ENCODE measurements around the gene TMEM117. TPM values are rescaled to one million over a fixed set of nuclear protein-coding genes. Genes with fewer than 3 reads are reported as not detected.

The TMEM117 gene
- total RNA-seq, 4 donors from 2014 or later, result 15.8 to 42.2 (median 24.0) TPM

DNA sequence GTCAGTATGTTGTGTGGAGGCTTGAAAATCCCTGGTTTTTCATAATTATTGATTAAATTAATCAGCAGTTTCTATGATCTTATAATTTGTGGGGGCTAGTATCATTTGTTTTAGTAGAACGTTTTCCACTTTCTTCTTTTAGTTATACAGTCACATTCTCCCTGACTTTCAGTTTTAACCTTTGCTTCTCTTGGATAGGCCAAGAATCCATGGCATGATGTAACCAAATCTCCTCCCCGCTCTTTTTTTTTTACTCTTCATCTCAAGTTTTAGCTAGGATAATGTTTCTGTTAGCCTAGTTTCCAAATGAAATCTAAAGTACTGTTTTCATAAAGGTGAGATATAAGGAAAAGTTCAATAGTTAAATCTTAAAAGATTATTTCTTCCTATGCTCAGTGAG lies 106.5 kb downstream of the TMEM117 start:
- Histone ChIP-seq H3K4me1 (no peaks in the 10 kb centered on the region), H3K36me3 (peaks cover 0 to 15% (median 0%) of the 10 kb centered on the region in 3 donors), H3K27ac (no peak overlapping the region), H3K9me3 (no peaks in the 10 kb centered on the region), H3K4me3 (no peak overlapping the region), H3K27me3 (no peaks in the 10 kb centered on the region)
- no peak for DNase-seq
- TF ChIP-seq POLR2A (IDR thresholded peaks at IDR 0.05), result no peak
- TF ChIP-seq, protein P1, sequence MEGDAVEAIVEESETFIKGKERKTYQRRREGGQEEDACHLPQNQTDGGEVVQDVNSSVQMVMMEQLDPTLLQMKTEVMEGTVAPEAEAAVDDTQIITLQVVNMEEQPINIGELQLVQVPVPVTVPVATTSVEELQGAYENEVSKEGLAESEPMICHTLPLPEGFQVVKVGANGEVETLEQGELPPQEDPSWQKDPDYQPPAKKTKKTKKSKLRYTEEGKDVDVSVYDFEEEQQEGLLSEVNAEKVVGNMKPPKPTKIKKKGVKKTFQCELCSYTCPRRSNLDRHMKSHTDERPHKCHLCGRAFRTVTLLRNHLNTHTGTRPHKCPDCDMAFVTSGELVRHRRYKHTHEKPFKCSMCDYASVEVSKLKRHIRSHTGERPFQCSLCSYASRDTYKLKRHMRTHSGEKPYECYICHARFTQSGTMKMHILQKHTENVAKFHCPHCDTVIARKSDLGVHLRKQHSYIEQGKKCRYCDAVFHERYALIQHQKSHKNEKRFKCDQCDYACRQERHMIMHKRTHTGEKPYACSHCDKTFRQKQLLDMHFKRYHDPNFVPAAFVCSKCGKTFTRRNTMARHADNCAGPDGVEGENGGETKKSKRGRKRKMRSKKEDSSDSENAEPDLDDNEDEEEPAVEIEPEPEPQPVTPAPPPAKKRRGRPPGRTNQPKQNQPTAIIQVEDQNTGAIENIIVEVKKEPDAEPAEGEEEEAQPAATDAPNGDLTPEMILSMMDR (IDR thresholded peaks at IDR 0.05), result no peak
- intact Hi-C loops (cut with DNase I), result no loop called here
- WGBS, 2 donors, result 65 to 76% methylated on average over 2 of the region's 2 CpGs

DNA sequence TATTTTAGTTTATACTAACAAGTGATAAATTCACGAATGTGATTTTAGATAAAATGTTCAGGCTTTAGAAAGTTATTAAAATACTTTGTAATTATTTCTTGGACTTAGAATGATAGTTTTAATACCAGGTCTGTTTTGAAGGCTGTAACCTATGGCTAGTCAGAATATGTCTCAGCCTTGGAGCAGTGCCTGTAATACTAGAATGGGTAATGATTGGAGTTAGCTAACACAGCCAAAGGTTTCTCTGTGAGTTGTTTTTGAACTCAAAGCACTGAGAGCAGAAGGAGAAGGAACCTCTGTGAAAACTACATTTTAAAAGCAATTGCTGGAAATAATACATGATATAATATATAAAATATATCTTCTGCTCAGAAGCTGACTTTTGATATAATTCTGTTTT lies 110.1 kb downstream of the TMEM117 start:
- TF ChIP-seq POLR2A (IDR thresholded peaks at IDR 0.05), result no peak
- TF ChIP-seq, protein P1 (IDR thresholded peaks at IDR 0.05), result no peak
- no peaks in the 10 kb centered on the region for H3K9me3 ChIP-seq
- intact Hi-C loops (cut with DNase I), result no loop called here
- H3K4me3 ChIP-seq, result no peak overlapping the region
- H3K27ac ChIP-seq, result no peak overlapping the region
- 76 to 89% methylated on average over 1 of the region's 1 CpG for whole genome bisulfite sequencing, 2 donors
- no peaks in the 10 kb centered on the region for H3K27me3 ChIP-seq
- no peak for DNase-seq
- H3K36me3 ChIP-seq, result peaks cover 0 to 37% (median 0%) of the 10 kb centered on the region in 3 donors
- no peaks in the 10 kb centered on the region for H3K4me1 ChIP-seq

DNA sequence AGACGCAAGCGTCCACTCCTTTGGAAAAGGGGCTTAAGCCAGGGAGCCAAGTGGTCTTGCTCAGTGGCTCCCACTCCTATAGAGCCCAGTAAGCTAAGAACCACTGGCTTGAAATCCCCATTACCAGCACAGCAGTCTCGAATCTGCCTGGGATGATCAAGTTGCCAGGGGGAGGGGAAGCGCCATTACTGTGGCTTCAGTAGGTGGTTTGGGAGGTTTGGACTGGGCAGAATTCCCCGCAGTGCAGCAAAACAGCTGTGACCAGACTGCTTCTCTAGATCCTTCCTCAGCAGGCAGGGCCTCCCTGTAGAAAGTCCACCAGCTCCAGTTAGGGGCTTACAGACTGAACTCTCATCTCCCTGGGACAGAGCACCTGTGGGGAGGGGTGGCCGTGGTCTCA lies 115.4 kb downstream of the TMEM117 start:
- intact Hi-C loops (cut with DNase I), result no loop called here
- WGBS, 2 donors, result 100% methylated on average over 3 of the region's 6 CpGs; no CpG with 5 or more reads in 1 of the 2 donors
- no peak for TF ChIP-seq POLR2A (IDR thresholded peaks at IDR 0.05)
- TF ChIP-seq, protein P1 (IDR thresholded peaks at IDR 0.05), result no peak

DNA sequence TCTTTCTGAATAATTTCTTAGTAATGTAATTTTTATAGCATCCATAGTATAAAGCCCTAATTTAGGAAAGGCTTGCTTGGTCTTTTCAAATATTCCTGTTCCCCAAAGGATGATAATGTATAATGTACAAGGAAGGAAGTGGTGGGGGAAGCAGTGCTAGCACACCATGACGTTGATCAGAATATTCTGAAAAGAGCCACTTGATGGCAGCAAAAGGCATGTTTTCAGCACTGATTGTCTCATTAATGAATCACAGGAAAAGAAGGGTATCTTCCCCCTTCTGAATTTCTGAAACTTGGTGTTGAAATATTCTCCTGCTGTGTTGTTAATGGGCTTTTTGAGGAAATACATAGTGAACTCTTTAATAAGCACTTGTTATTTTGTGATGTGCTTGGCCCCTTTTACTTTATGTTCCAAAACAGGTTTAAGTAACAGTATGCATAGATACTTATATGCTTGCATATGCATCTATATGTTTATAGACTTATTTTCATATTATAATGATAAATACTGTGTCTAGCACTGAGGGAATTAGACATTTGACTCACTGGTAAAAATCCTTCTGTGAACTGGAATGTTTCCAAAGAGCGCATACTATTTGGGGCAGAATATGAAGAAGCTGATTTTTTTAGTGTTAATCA lies 122.0 kb downstream of the TMEM117 start:
- Histone ChIP-seq H3K36me3 (no peaks in the 10 kb centered on the region), H3K27ac (no peak overlapping the region), H3K4me3 (no peak overlapping the region), H3K27me3 (no peaks in the 10 kb centered on the region), H3K4me1 (no peaks in the 10 kb centered on the region), H3K9me3 (no peaks in the 10 kb centered on the region)
- intact Hi-C loops (cut with DNase I), result no loop called here
- no peak for DNase-seq
- WGBS, 2 donors, result 44 to 46% methylated on average over 2 of the region's 2 CpGs
- TF ChIP-seq POLR2A (IDR thresholded peaks at IDR 0.05), result no peak
- TF ChIP-seq, protein P1 (IDR thresholded peaks at IDR 0.05), result peak in 3 of 6 experiments; percentile 21 to 53 (median 29)

More for the DNA sequence above, 115.4 kb downstream of the TMEM117 start:
- Histone ChIP-seq H3K9me3 (no peaks in the 10 kb centered on the region), H3K4me1 (no peaks in the 10 kb centered on the region), H3K4me3 (no peak overlapping the region), H3K36me3 (peaks cover 0 to 37% (median 0%) of the 10 kb centered on the region in 3 donors), H3K27ac (no peak overlapping the region), H3K27me3 (no peaks in the 10 kb centered on the region)
- DNase-seq, result no peak

DNA sequence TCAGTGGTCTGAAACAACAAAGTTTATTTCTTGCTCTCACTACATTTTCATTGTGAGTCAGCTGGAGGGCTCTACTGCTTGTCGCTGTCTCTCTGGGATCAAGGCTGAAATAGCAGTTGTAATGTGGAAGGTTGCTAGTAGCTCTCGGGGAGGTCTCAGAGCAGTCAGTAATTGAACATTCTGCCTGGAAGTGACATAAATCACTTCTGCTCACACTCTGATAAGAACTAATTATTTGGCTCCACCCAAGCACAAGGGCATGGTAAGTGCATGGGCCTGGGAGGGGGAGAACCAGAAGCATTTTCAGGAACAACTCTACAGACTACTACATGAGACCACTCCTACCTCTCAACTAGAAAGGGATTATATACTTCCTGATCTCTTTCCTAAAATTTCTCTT lies 128.2 kb downstream of the TMEM117 start:
- no peaks in the 10 kb centered on the region for H3K9me3 ChIP-seq
- TF ChIP-seq, protein P1 (IDR thresholded peaks at IDR 0.05), result no peak
- no peak overlapping the region for H3K4me3 ChIP-seq
- intact Hi-C loops (cut with DNase I), result no loop called here
- WGBS, 2 donors, result 94 to 100% methylated on average over 2 of the region's 2 CpGs
- H3K36me3 ChIP-seq, result no peaks in the 10 kb centered on the region
- H3K27me3 ChIP-seq, result no peaks in the 10 kb centered on the region
- no peak overlapping the region for H3K27ac ChIP-seq
- DNase-seq, result no peak
- H3K4me1 ChIP-seq, result no peaks in the 10 kb centered on the region

All from esophagus squamous epithelium (tissue), 5 donors.